Heart right ventricle (tissue), 16 donors: ENCODE data around the gene FAM168A. TPM values are rescaled to one million over a fixed set of nuclear protein-coding genes. Genes with fewer than 3 reads are reported as not detected.

ENCODE experiments used
- ATAC-seq, 8 donors: fragments of 200-7000 bp; cut with Tn5 transposase; one replicate each; pipeline ENCODE4 v1.9.1; 2020; ENCODE audit warnings: mild to moderate bottlenecking in 8 of 8, moderate library complexity in 8 of 8, moderate number of reproducible peaks in 1 of 8
- DNase-seq, 2 donors: peaks; one replicate each; pipeline ENCODE4 v3.0.0-alpha.2; 2020
- H3K27ac ChIP-seq, 10 donors: fragments of 200-600 bp; sonication (generic) in 2 of 10; one replicate each; pipeline versions ENCODE4 v1.5.0 to v1.8.0; 2020 to 2022; ENCODE audit warnings: mild to moderate bottlenecking in 3 of 10
- H3K27me3 ChIP-seq, 7 donors: fragments of 200-600 bp; one replicate each; pipeline ENCODE4 v1.8.0; 2021 to 2022; ENCODE audit warnings: mild to moderate bottlenecking in 2 of 7
- H3K36me3 ChIP-seq, 9 donors: fragments of 200-600 bp; sonication (generic) in 1 of 9; one replicate each; pipeline versions ENCODE4 v1.5.0 to v1.8.0; 2020 to 2022; ENCODE audit warnings: mild to moderate bottlenecking in 2 of 9
- H3K4me1 ChIP-seq, 9 donors: fragments of 200-600 bp; sonication (generic) in 1 of 9; one replicate each; pipeline versions ENCODE4 v1.5.0 to v1.8.0; 2020 to 2022; ENCODE audit warnings: mild to moderate bottlenecking in 4 of 9
- H3K4me3 ChIP-seq, 10 donors: fragments of 200-600 bp; sonication (generic) in 2 of 10; one replicate each; pipeline versions ENCODE4 v1.5.0 to v1.8.0; 2020 to 2022; ENCODE audit warnings: mild to moderate bottlenecking in 7 of 10, moderate library complexity in 2 of 10
- H3K9me3 ChIP-seq, 11 donors: fragments of 200-600 bp in 10 of 11; sonication (generic) in 2 of 11; one replicate each; pipeline versions ENCODE4 v1.5.0 to v1.8.0; 2013 to 2022; ENCODE audit warnings: mild to moderate bottlenecking in 2 of 11, control low read depth in 1 of 11, moderate library complexity in 1 of 11
- CTCF ChIP-seq, 9 donors: fragments of 200-600 bp; sonication (generic) in 2 of 9; IDR thresholded peaks; one replicate each; pipeline versions ENCODE4 v1.5.0 to v1.8.0; 2021 to 2022; ENCODE audit warnings: antibody characterized with exemption in 9 of 9, mild to moderate bottlenecking in 5 of 9, moderate library complexity in 1 of 9
- WGBS, 2 donors: extraction: QIAGEN DNeasy Blood & Tissue Kit; methylation state at CpG; one replicate each; pipeline ENCODE4 v1.1.7; 2013; ENCODE audit warnings: inconsistent platforms in 1 of 2; 5-methylcytosine and 5-hydroxymethylcytosine counted together
- intact Hi-C, 10 donors: fragments of 100-400 bp; cut with DNase I; formaldehyde crosslinking; loops; one replicate each; pipeline versions ENCODE4 v1.11.1 to v1.14.2; 2022
- polyA plus RNA-seq, 2 donors: library from polyadenylated mRNA; stranded (reverse); fragments of 200-250 nt; gene quantifications; one replicate each; pipeline ENCODE4 v1.2.3, GENCODE V29; 2013
- total RNA-seq, 10 donors: library from RNA; stranded (reverse); fragmentation: NEBNext Ultra II Directional in 3 of 10; extraction: Animal tissue kit (Norgen Biotek cat#: 25700) in 3 of 10; gene quantifications; one replicate each; pipeline versions ENCODE4 v1.2.1 to v1.2.4, GENCODE V29; 2021 to 2023
- donor health status: Arrhythmogenic right ventricular cardiomyopathy.
- donor health status: ischemic (EF 13 %, LVEDD 7.1; RV severe dilation, severe dysfunction).
- donor health status: healthy with polysubstance abuse.
- donor health status: DM: no; HTN: yes; CAD: no.
- donor health status: DM: no; HTN: no; CAD: no.
- donor health status: ischemic (EF 25% LVEDD 6.9; RV normal size, moderate dysfunction).
- donor health status: ischemic (EF 25% LVEDD 5.7; RV mildly dilated, moderate dysfunction).
- donor health status: healthy.
- donor health status: DM: yes; HTN: yes; CAD: no.
- donor health status: Ischemic cardiomyopathy.
- donor health status: ischemic (EF 35%, LVEDD 5.7; RV mildly dilated, moderate dysfunction).
- donor health status: nonischemic (EF 11% LVEDD 7.7; RV severe dilation, severe dysfunction).
- donor health status: DM: yes; HTN: yes; CAD: no.
- donor health status: PGD.
- donor health status: ischemic (EF 29% LVEDD 5.4; RV normal size, mild dysfunction).
- donor health status: nonischemic (EF 23%, LVEDD 6.1; RV moderate dilation, normal function).

The FAM168A gene
- total and polyA plus RNA-seq, 12 donors, result 7.9 to 37.1 (median 31.8) TPM

GRCh38 chr11:73384872-73385689 lies 212.8 kb downstream of the FAM168A start:
- DNase-seq (peak; percentile 73 to 76), ATAC-seq (peak; percentile 12 to 74 (median 50))
- 67 to 69% methylated on average over 20 to 21 of the region's 21 CpGs for WGBS, 2 donors
- TF ChIP-seq CTCF (IDR thresholded peaks at IDR 0.05), result no peak
- no peak overlapping the region for H3K4me3 ChIP-seq
- H3K4me1 ChIP-seq, result peaks cover 23 to 100% (median 77%) of the 10 kb centered on the region in 9 donors
- intact Hi-C loops, result no loop called here
- H3K9me3 ChIP-seq, result no peaks in the 10 kb centered on the region
- H3K27ac ChIP-seq, result peak overlapping the region in 8 of 10 donors; percentile 12 to 99 (median 50)
- H3K27me3 ChIP-seq, result no peaks in the 10 kb centered on the region
- peaks cover 0 to 15% (median 0%) of the 10 kb centered on the region in 9 donors for H3K36me3 ChIP-seq

- no peak for DNase-seq
- intact Hi-C loops, result no loop called here
- WGBS, 2 donors, result 84 to 89% methylated on average over 4 of the region's 4 CpGs
- H3K27ac ChIP-seq, result peak overlapping the region in 5 of 10 donors; percentile 37 to 99 (median 71)
- no peak overlapping the region for H3K4me3 ChIP-seq
- TF ChIP-seq CTCF (IDR thresholded peaks at IDR 0.05), result no peak
- no peaks in the 10 kb centered on the region for H3K9me3 ChIP-seq
- peaks cover 0 to 18% (median 0%) of the 10 kb centered on the region in 9 donors for H3K36me3 ChIP-seq
- H3K4me1 ChIP-seq, result peaks cover 26 to 100% (median 81%) of the 10 kb centered on the region in 9 donors
- H3K27me3 ChIP-seq, result no peaks in the 10 kb centered on the region
- no peak for ATAC-seq
Observed at GRCh38 chr11:73384531-73384871, 213.4 kb downstream of the FAM168A start.

- no peaks in the 10 kb centered on the region for H3K9me3 ChIP-seq
- ATAC-seq, result no peak
- peak overlapping the region in 4 of 10 donors; percentile 39 to 99 (median 72) for H3K27ac ChIP-seq
- no peak for DNase-seq
- TF ChIP-seq CTCF (IDR thresholded peaks at IDR 0.05), result no peak
- WGBS, 2 donors, result 90 to 97% methylated on average over 7 of the region's 7 CpGs
- intact Hi-C loops, result no loop called here
- no peaks in the 10 kb centered on the region for H3K27me3 ChIP-seq
- H3K4me3 ChIP-seq, result no peak overlapping the region
- peaks cover 24 to 100% (median 81%) of the 10 kb centered on the region in 9 donors for H3K4me1 ChIP-seq
- peaks cover 0 to 14% (median 0%) of the 10 kb centered on the region in 9 donors for H3K36me3 ChIP-seq
Observed at GRCh38 chr11:73384125-73384441, 213.8 kb downstream of the FAM168A start.

- no peak for TF ChIP-seq CTCF (IDR thresholded peaks at IDR 0.05)
- H3K4me1 ChIP-seq, result peaks cover 20 to 100% (median 81%) of the 10 kb centered on the region in 9 donors
- H3K27ac ChIP-seq, result peak overlapping the region in 4 of 10 donors; percentile 28 to 99 (median 55)
- DNase-seq (no peak), ATAC-seq (peak in 1 of 8 donors; percentile 20)
- no peaks in the 10 kb centered on the region for H3K27me3 ChIP-seq
- intact Hi-C loops, result no loop called here
- peaks cover 0 to 8% (median 0%) of the 10 kb centered on the region in 9 donors for H3K36me3 ChIP-seq
- no peaks in the 10 kb centered on the region for H3K9me3 ChIP-seq
- 57 to 66% methylated on average over 9 of the region's 9 CpGs for WGBS, 2 donors
- H3K4me3 ChIP-seq, result no peak overlapping the region
Observed at GRCh38 chr11:73383249-73384124, 214.4 kb downstream of the FAM168A start.
